Heart left ventricle (tissue), 16 donors: ENCODE data around the gene SNRPB. TPM values are rescaled to one million over a fixed set of nuclear protein-coding genes. Genes with fewer than 3 reads are reported as not detected.

ENCODE experiments used
- ATAC-seq, 4 donors: fragments of 200-7000 bp; cut with Tn5 transposase; one replicate each; pipeline ENCODE4 v1.9.1; 2020 to 2022; ENCODE audit warnings: moderate library complexity in 4 of 4, mild to moderate bottlenecking in 3 of 4, moderate number of reproducible peaks in 1 of 4
- DNase-seq, 5 donors: peaks; one replicate each; pipeline ENCODE4 v3.0.0-alpha.2; 2020
- H3K27ac ChIP-seq, 12 donors: fragments of 200-600 bp; sonication (generic) in 4 of 12; one replicate each; pipeline versions ENCODE4 v1.5.0 to v1.8.0; 2016 to 2022; ENCODE audit warnings: mild to moderate bottlenecking in 2 of 12
- H3K27me3 ChIP-seq, 9 donors: fragments of 200-600 bp; sonication (generic) in 2 of 9; one replicate each; pipeline versions ENCODE4 v1.5.1 to v1.8.0; 2016 to 2022; ENCODE audit warnings: mild to moderate bottlenecking in 3 of 9
- H3K36me3 ChIP-seq, 9 donors: fragments of 200-600 bp; sonication (generic) in 2 of 9; one replicate each; pipeline versions ENCODE4 v1.5.0 to v1.8.0; 2018 to 2022; ENCODE audit warnings: mild to moderate bottlenecking in 2 of 9
- H3K4me1 ChIP-seq, 12 donors: fragments of 200-600 bp; sonication (generic) in 4 of 12; one replicate each; pipeline versions ENCODE4 v1.5.0 to v1.8.0; 2016 to 2022; ENCODE audit warnings: mild to moderate bottlenecking in 3 of 12
- H3K4me3 ChIP-seq, 12 donors: fragments of 200-600 bp; sonication (generic) in 4 of 12; one replicate each; pipeline versions ENCODE4 v1.5.0 to v1.8.0; 2017 to 2022; ENCODE audit warnings: mild to moderate bottlenecking in 9 of 12, moderate library complexity in 4 of 12
- H3K9me3 ChIP-seq, 12 donors: fragments of 200-600 bp; sonication (generic) in 4 of 12; one replicate each; pipeline versions ENCODE4 v1.5.0 to v1.8.0; 2016 to 2022; ENCODE audit warnings: mild to moderate bottlenecking in 1 of 12
- POLR2A ChIP-seq, 2 donors: fragments of 450-650 bp; IDR thresholded peaks; one replicate each; pipeline ENCODE4 v1.6.1; 2017; ENCODE audit warnings: antibody characterized with exemption in 2 of 2, mild to moderate bottlenecking in 2 of 2, moderate library complexity in 2 of 2
- WGBS, 4 donors: extraction: QIAGEN DNeasy Blood & Tissue Kit in 2 of 4; methylation state at CpG; one replicate each; pipeline versions ENCODE4 v1.1.5 to v1.1.7; 2013 to 2018; 5-methylcytosine and 5-hydroxymethylcytosine counted together
- intact Hi-C, 10 donors: fragments of 100-400 bp; cut with DNase I; formaldehyde crosslinking; loops; one replicate each; pipeline versions ENCODE4 v1.11.1 to v1.14.2; 2022
- polyA plus RNA-seq, 2 donors: library from polyadenylated mRNA; stranded (reverse); fragments of 200-250 nt; gene quantifications; one replicate each; pipeline ENCODE4 v1.2.3, GENCODE V29; 2013
- total RNA-seq, 9 donors: library from RNA; depleted of rRNA in 2 of 9; stranded (reverse); fragments of >200 nt in 2 of 9; fragmentation: NEBNext Ultra II Directional in 3 of 9; extraction: Animal tissue kit (Norgen Biotek cat#: 25700) in 3 of 9; gene quantifications; one replicate each; pipeline versions ENCODE4 v1.1.0 to v1.2.4, GENCODE V29; 2016 to 2023
- TF ChIP-seq, protein P1 (sequence below), 12 donors: fragments of 200-600 bp; sonication (generic) in 4 of 12; IDR thresholded peaks; one replicate each; pipeline versions ENCODE4 v1.5.0 to v1.8.0; 2018 to 2022; ENCODE audit warnings: antibody characterized with exemption in 12 of 12, mild to moderate bottlenecking in 5 of 12
- donor health status: ischemic (EF 13 %, LVEDD 7.1; RV severe dilation, severe dysfunction).
- donor health status: healthy with polysubstance abuse.
- donor health status: DM: no; HTN: yes; CAD: no.
- donor health status: DM: no; HTN: no; CAD: no.
- donor health status: ischemic (EF 25% LVEDD 6.9; RV normal size, moderate dysfunction).
- donor health status: ischemic (EF 25% LVEDD 5.7; RV mildly dilated, moderate dysfunction).
- donor health status: healthy.
- donor health status: DM: yes; HTN: yes; CAD: no.
- donor health status: ischemic (EF 35%, LVEDD 5.7; RV mildly dilated, moderate dysfunction).
- donor health status: nonischemic (EF 11% LVEDD 7.7; RV severe dilation, severe dysfunction).
- donor health status: DM: yes; HTN: yes; CAD: no.
- donor health status: PGD.
- donor health status: ischemic (EF 29% LVEDD 5.4; RV normal size, mild dysfunction).
- donor health status: nonischemic (EF 23%, LVEDD 6.1; RV moderate dilation, normal function).

SNRPB gene
- total and polyA plus RNA-seq, 11 donors: 36.8 to 290 (median 77.4) TPM

DNA sequence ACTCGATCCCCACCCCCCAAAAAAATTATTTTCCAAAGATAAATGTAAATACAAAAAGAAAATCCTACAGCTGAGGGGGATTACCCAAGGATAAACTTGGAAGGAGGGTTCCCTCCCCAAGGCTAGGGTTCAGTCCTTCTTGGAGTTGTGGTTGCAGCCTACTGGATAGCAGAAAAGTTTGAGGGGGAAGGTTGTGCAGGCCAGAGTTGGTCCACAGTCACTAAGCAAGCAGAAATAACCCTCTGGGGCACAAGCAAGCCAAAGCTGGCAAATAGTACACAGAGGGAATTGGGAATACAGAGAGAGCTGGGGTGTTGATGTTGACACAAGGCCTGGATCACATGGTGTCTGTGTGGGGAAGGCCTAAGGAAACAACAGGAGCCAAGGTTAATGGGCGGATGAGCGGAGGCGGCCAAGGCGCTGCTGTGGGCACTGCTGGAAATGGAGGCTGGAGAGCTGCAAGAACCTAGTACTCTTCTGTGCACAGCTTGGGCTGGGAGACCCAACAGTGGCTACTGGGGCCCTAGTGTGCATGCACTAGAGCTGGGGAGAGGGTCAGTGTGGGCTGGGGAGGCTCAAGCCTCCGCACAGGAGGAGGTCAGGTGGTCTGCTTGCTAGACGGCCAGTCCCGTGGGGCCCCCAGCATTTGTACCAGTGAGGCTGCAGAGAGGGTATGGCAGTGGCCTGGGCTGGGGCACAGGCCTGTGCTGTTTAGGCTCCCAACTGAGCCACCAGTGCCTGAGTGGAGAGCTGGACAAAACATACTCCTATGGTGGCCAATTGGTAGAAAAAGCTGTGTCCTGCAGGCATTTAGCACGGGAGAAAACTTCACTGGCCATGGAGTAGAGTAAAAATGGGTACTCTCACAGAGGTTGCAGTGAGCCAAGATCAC, 5.5 kb upstream of the SNRPB start:
- 96 to 97% (median 96%) methylated on average over 6 to 9 of the region's 9 CpGs for WGBS, 4 donors
- no peak for DNase-seq
- Histone ChIP-seq H3K4me1 (peaks cover 0 to 4% (median 0%) of the 10 kb centered on the region in 12 donors), H3K9me3 (peaks cover 0 to 7% (median 0%) of the 10 kb centered on the region in 12 donors), H3K4me3 (no peak overlapping the region), H3K36me3 (peaks cover 0 to 10% (median 3%) of the 10 kb centered on the region in 9 donors), H3K27ac (no peak overlapping the region), H3K27me3 (no peaks in the 10 kb centered on the region)
- intact Hi-C loops: no loop called here
- TF ChIP-seq POLR2A (IDR thresholded peaks at IDR 0.05): no peak
- TF ChIP-seq, protein P1, sequence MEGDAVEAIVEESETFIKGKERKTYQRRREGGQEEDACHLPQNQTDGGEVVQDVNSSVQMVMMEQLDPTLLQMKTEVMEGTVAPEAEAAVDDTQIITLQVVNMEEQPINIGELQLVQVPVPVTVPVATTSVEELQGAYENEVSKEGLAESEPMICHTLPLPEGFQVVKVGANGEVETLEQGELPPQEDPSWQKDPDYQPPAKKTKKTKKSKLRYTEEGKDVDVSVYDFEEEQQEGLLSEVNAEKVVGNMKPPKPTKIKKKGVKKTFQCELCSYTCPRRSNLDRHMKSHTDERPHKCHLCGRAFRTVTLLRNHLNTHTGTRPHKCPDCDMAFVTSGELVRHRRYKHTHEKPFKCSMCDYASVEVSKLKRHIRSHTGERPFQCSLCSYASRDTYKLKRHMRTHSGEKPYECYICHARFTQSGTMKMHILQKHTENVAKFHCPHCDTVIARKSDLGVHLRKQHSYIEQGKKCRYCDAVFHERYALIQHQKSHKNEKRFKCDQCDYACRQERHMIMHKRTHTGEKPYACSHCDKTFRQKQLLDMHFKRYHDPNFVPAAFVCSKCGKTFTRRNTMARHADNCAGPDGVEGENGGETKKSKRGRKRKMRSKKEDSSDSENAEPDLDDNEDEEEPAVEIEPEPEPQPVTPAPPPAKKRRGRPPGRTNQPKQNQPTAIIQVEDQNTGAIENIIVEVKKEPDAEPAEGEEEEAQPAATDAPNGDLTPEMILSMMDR (IDR thresholded peaks at IDR 0.05): no peak
- peak in 1 of 4 donors; percentile 49 for ATAC-seq

DNA sequence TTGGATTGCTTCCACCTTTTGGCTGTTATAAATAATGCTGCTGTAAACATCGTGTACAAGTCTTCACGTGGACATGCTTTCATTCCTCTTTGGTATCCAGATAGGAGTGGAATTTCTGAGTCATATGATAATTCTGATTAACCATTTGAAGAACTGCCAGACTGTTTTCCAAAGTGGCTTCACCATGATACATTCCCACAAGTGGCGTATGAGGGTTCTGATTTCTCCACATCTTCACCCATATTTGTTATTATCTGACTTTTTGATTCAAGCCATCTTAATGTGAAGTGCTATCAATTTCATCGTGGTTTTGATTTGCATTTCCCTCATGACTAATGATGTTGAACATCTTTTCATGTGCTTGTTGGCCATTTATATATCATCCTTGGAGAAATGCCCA, 2.9 kb upstream of the SNRPB start:
- DNase-seq: no peak
- Histone ChIP-seq H3K27ac (no peak overlapping the region), H3K4me1 (peaks cover 0 to 20% (median 14%) of the 10 kb centered on the region in 12 donors), H3K4me3 (no peak overlapping the region), H3K9me3 (no peaks in the 10 kb centered on the region), H3K27me3 (no peaks in the 10 kb centered on the region), H3K36me3 (peaks cover 0 to 5% (median 0%) of the 10 kb centered on the region in 9 donors)
- ATAC-seq: no peak
- intact Hi-C loops: loop anchor here in 2 of 10 donors (5.0 kb wide), 2 partner anchors 34 to 54 kb away; partner anchors contain the start of gene ZNF343 (in 2 of the 2)
- TF ChIP-seq, protein P1 (IDR thresholded peaks at IDR 0.05): no peak
- TF ChIP-seq POLR2A (IDR thresholded peaks at IDR 0.05): no peak
- WGBS, 4 donors: 29 to 46% (median 39%) methylated on average over 4 of the region's 4 CpGs

DNA sequence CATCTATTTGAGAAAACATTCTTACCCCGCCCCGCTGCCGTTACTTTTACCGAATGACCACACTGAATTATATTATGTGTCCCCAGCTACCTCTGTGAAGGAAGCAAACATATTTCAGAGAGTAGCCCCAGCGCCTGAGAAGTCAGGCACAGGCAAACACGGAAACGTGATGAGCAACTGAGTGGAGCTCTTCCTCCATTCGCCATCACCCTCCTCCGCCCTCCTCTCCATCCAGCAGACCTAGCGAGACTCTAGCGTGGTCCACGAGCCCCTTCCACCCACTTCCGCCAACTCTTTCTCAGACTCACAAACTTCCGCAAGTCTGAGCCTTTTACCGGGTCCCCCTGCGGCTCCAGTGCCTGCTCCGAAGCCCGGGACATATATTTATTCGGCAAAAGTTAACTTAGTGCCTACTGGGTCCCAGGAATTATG, 582 bp downstream of the SNRPB start:
- no peak for TF ChIP-seq POLR2A (IDR thresholded peaks at IDR 0.05)
- TF ChIP-seq, protein P1 (IDR thresholded peaks at IDR 0.05): no peak
- peak overlapping the region; percentile 69 to 94 (median 76) for H3K4me3 ChIP-seq
- intact Hi-C loops: loop anchor here in 5 of 10 donors (1.0 to 10.0 kb wide), 6 partner anchors 37 to 375 kb away; partner anchors contain the start of gene ZNF343 (in 4 of the 5)
- H3K27me3 ChIP-seq: no peaks in the 10 kb centered on the region
- peak overlapping the region; percentile 65 to 95 (median 91) for H3K27ac ChIP-seq
- peaks cover 0 to 35% (median 16%) of the 10 kb centered on the region in 12 donors for H3K4me1 ChIP-seq
- peak; percentile 23 to 63 (median 46) for ATAC-seq
- WGBS, 4 donors: 0 to 1% (median 0%) methylated on average over 19 of the region's 19 CpGs
- DNase-seq: peak in 3 of 5 donors; percentile 30 to 42 (median 39)
- peaks cover 3 to 40% (median 29%) of the 10 kb centered on the region in 9 donors for H3K36me3 ChIP-seq
- H3K9me3 ChIP-seq: no peaks in the 10 kb centered on the region
